Bronchial epithelial cell (primary cell): Measurements from ENCODE around the gene FHOD3. TPM values are rescaled to one million over a fixed set of nuclear protein-coding genes. Genes with fewer than 3 reads are reported as not detected.

Experiments used
- DNase-seq: peaks from one replicate; pipeline ENCODE4 v3.0.0-alpha.2; 2010; ENCODE audit warnings: low read depth
- FAIRE-seq: peaks from 2 replicates; lab custom pipeline; 2011; peaks lifted over from hg19 to GRCh38; lab: Jason Lieb, UNC
- H3K27me3 ChIP-seq: 2 replicates; pipeline ENCODE4 v1.5.1; 2011; ENCODE audit warnings: low read length; ENCODE audit not compliant: control insufficient read depth, insufficient read depth
- H3K36me3 ChIP-seq: 2 replicates; pipeline ENCODE4 v1.5.1; 2011; ENCODE audit warnings: low read length; ENCODE audit not compliant: control insufficient read depth, insufficient read depth
- H3K4me3 ChIP-seq: 2 replicates; pipeline ENCODE4 v1.5.1; 2011; ENCODE audit warnings: mild to moderate bottlenecking, low read depth, low read length, control low read depth
- CTCF ChIP-seq: IDR thresholded peaks from 2 replicates; pipeline ENCODE4 v1.5.1; 2011; ENCODE audit warnings: mild to moderate bottlenecking, moderate library complexity, low read length, control low read depth, inconsistent platforms; ENCODE audit not compliant: insufficient read depth, severe bottlenecking
- total RNA-seq: library from RNA; depleted of rRNA; stranded (reverse); fragments of >200 nt; gene quantifications from 2 replicates; pipeline ENCODE4 v1.2.1, GENCODE V29; 2014

Gene FHOD3
- total RNA-seq, 1 donor from 2014 or later, result 15.8 TPM

- no peaks in the 10 kb centered on the region for H3K36me3 ChIP-seq
- no peak for DNase-seq
- FAIRE-seq, result peak; percentile 36
- H3K4me3 ChIP-seq, result no peak overlapping the region
- no peak for TF ChIP-seq CTCF
- H3K27me3 ChIP-seq, result no peaks in the 10 kb centered on the region
Observed at GRCh38 chr18:36519358-36519757, 221.8 kb downstream of the FHOD3 start.

DNA sequence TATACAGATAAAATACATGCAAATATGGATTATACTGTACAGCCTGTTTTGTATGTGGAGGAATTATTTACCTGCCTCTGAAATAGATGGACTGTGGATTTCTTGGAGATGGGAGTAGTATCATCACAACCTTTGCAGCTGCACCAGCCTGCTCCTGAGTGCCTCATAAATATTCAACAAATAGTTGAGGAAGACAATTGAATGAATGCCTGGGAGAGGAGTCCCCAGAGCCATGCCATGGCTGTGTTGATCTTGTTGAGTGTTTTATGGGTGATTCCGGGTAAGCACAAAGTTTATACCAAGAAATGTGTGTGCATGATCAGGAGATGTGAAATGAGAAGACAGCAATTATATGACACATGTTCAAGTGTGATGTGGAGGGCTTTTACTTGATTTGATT is 225.0 kb downstream of the FHOD3 start:
- TF ChIP-seq CTCF, result no peak
- Histone ChIP-seq H3K27me3 (no peaks in the 10 kb centered on the region), H3K4me3 (no peak overlapping the region), H3K36me3 (no peaks in the 10 kb centered on the region)
- DNase-seq (no peak), FAIRE-seq (no peak)

DNA sequence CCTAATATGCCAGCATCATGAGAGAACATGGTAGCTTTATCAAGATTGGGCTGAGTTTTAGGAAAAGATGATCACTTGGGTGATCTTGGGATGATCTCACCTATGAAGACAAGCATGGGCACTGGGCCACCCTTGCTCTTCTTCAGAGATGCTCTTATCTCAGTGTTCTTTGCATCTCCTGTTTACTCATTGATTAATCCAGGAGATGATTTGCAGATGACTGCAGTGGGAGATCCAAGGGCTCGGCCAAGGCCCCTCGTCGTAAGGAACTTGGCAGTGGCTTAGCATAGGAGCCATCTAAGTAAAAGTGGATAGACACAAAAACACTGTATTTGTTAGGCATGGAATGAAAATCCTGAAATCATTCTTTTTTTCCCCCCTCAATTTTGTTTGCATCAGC is 228.4 kb downstream of the FHOD3 start:
- Histone ChIP-seq H3K4me3 (no peak overlapping the region), H3K36me3 (no peaks in the 10 kb centered on the region), H3K27me3 (no peaks in the 10 kb centered on the region)
- FAIRE-seq (no peak), DNase-seq (no peak)
- TF ChIP-seq CTCF, result no peak

- H3K27me3 ChIP-seq, result no peaks in the 10 kb centered on the region
- no peak for FAIRE-seq
Observed at GRCh38 chr18:36526611-36527010, 229.1 kb downstream of the FHOD3 start.

GRCh38 chr18:36527051-36527450 is 229.5 kb downstream of the FHOD3 start:
- no peak for FAIRE-seq

More at GRCh38 chr18:36526611-36527010, 229.1 kb downstream of the FHOD3 start:
- no peak for TF ChIP-seq CTCF
- Histone ChIP-seq H3K36me3 (no peaks in the 10 kb centered on the region), H3K4me3 (no peak overlapping the region)
- no peak for DNase-seq

More at GRCh38 chr18:36527051-36527450, 229.5 kb downstream of the FHOD3 start:
- no peaks in the 10 kb centered on the region for H3K36me3 ChIP-seq
- no peak for TF ChIP-seq CTCF
- no peak for DNase-seq
- no peaks in the 10 kb centered on the region for H3K27me3 ChIP-seq
- no peak overlapping the region for H3K4me3 ChIP-seq
